Natural killer cell (primary cell): ENCODE measurements around the gene GALNTL6. TPM values are rescaled to one million over a fixed set of nuclear protein-coding genes. Genes with fewer than 3 reads are reported as not detected.

Source experiments
- ATAC-seq, 3 donors: fragments of 150-1000 bp in 2 of 3; fragments of 200-7000 bp in 1 of 3; cut with Tn5 transposase; 1 replicate in 1 of 3; 2 replicates in 2 of 3; pipeline ENCODE4 v1.10.0; 2021; ENCODE audit warnings: mild to moderate bottlenecking in 2 of 3, moderate library complexity in 2 of 3
- DNase-seq, 2 donors: peaks; one replicate each; pipeline versions ENCODE4 v3.0.0 to v3.0.0-alpha.2; 2013 to 2021; ENCODE audit warnings: mixed read lengths in 1 of 2
- H3K27ac ChIP-seq: one replicate; pipeline ENCODE4 v1.5.1; 2013; ENCODE audit warnings: mild to moderate bottlenecking, low read length
- H3K27me3 ChIP-seq: one replicate; pipeline ENCODE4 v1.6.1; 2013; ENCODE audit warnings: low read length; ENCODE audit not compliant: control insufficient read depth, insufficient read depth
- H3K36me3 ChIP-seq: one replicate; pipeline ENCODE4 v1.6.1; 2013; ENCODE audit warnings: low read length; ENCODE audit not compliant: control insufficient read depth, insufficient read depth
- H3K4me1 ChIP-seq: one replicate; pipeline ENCODE4 v1.6.1; 2013; ENCODE audit warnings: low read length; ENCODE audit not compliant: control insufficient read depth, insufficient read depth
- H3K4me3 ChIP-seq: one replicate; pipeline ENCODE4 v1.5.1; 2013; ENCODE audit warnings: low read length
- H3K9me3 ChIP-seq: one replicate; pipeline ENCODE4 v1.6.1; 2013; ENCODE audit warnings: low read length; ENCODE audit not compliant: control insufficient read depth, insufficient read depth
- H3K27ac Mint-ChIP-seq, 2 donors: one replicate each; pipeline ENCODE4 v1.8.0; 2022; ENCODE audit warnings: mild to moderate bottlenecking in 2 of 2, mixed read lengths in 2 of 2, moderate library complexity in 1 of 2
- H3K27me3 Mint-ChIP-seq, 2 donors: one replicate each; pipeline ENCODE4 v1.8.0; 2022; ENCODE audit warnings: low read depth in 2 of 2, mixed read lengths in 2 of 2
- H3K36me3 Mint-ChIP-seq: one replicate; pipeline ENCODE4 v1.8.0; 2022; ENCODE audit warnings: mixed read lengths
- H3K4me1 Mint-ChIP-seq, 2 donors: one replicate each; pipeline ENCODE4 v1.8.0; 2022; ENCODE audit warnings: mixed read lengths in 2 of 2
- H3K4me3 Mint-ChIP-seq: one replicate; pipeline ENCODE4 v1.8.0; 2022; ENCODE audit warnings: mild to moderate bottlenecking, moderate library complexity, mixed read lengths
- H3K9me3 Mint-ChIP-seq, 2 donors: one replicate each; pipeline ENCODE4 v1.8.0; 2022; ENCODE audit warnings: mixed read lengths in 2 of 2
- CTCF ChIP-seq: fragments of 200-600 bp; IDR thresholded peaks from one replicate; pipeline ENCODE4 v1.8.0; 2022; ENCODE audit warnings: antibody characterized with exemption
- WGBS: methylation state at CpG from one replicate; pipeline ENCODE4 v1.1.7; 2013; ENCODE audit warnings: missing lambda C conversion rate; ENCODE audit not compliant: insufficient coverage; 5-methylcytosine and 5-hydroxymethylcytosine counted together
- intact Hi-C: fragments of 100-400 bp; cut with micrococcal nuclease; formaldehyde crosslinking; loops from one replicate; pipeline ENCODE4 v1.14.2; 2022
- total RNA-seq, 4 donors: library from RNA; stranded (reverse); fragments of 120-200 nt in 1 of 4; gene quantifications; one replicate each; pipeline versions ENCODE4 v1.2.3 to v1.2.4, GENCODE V29; 2013 to 2022

The GALNTL6 gene
- total RNA-seq, 3 donors from 2014 or later (not counting 1 experiment from before 2014, with no cell fraction given), result not detected

- Histone ChIP-seq H3K27me3 (no peaks in the 10 kb centered on the region), H3K4me1 (no peaks in the 10 kb centered on the region), H3K36me3 (no peaks in the 10 kb centered on the region), H3K27ac (no peak overlapping the region), H3K4me3 (no peak overlapping the region), H3K9me3 (no peaks in the 10 kb centered on the region)
- no peak overlapping the region for H3K27ac Mint-ChIP-seq
- peaks cover 7% of the 10 kb centered on the region for H3K36me3 Mint-ChIP-seq
- no peak for ATAC-seq
- DNase-seq, result no peak
- no peaks in the 10 kb centered on the region for H3K27me3 Mint-ChIP-seq
- 100% methylated on average over 1 of the region's 1 CpG for WGBS
- peaks cover 13 to 16% of the 10 kb centered on the region in 2 donors for H3K9me3 Mint-ChIP-seq
- TF ChIP-seq CTCF, result no peak
- intact Hi-C loops, result no loop called here
- H3K4me3 Mint-ChIP-seq, result no peak overlapping the region
- H3K4me1 Mint-ChIP-seq, result no peaks in the 10 kb centered on the region
Measured at GRCh38 chr4:172305698-172306097, 492.5 kb downstream of the GALNTL6 start.

DNA sequence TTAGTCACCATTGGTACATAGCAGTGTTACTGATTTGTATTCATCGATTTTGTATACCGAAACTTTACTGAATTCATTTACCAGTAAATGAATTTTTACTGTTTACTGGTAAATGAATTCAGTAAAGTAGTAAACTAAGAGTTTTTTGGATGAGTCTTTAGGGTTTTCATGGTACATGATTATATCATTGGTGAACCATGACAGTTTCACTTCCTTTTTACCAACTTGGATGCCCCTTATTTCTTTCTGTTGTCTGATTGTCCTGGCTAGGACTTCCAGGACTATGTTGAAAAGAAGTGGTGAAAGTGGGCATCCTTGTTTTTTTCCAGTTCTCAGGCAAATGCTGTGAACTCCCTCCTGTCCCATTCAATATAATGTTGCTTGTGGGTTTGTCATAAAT lies 494.9 kb downstream of the GALNTL6 start:
- WGBS, result no CpG with 5 or more reads among the region's 2 CpGs
- Mint-ChIP-seq H3K4me1 (no peaks in the 10 kb centered on the region), H3K36me3 (no peaks in the 10 kb centered on the region), H3K4me3 (no peak overlapping the region), H3K9me3 (peaks cover 9% of the 10 kb centered on the region in 2 donors), H3K27me3 (no peaks in the 10 kb centered on the region), H3K27ac (no peak overlapping the region)
- Histone ChIP-seq H3K36me3 (no peaks in the 10 kb centered on the region), H3K27me3 (no peaks in the 10 kb centered on the region), H3K4me1 (no peaks in the 10 kb centered on the region), H3K4me3 (no peak overlapping the region), H3K27ac (no peak overlapping the region), H3K9me3 (no peaks in the 10 kb centered on the region)
- ATAC-seq (no peak), DNase-seq (no peak)
- no peak for TF ChIP-seq CTCF
- intact Hi-C loops, result no loop called here

DNA sequence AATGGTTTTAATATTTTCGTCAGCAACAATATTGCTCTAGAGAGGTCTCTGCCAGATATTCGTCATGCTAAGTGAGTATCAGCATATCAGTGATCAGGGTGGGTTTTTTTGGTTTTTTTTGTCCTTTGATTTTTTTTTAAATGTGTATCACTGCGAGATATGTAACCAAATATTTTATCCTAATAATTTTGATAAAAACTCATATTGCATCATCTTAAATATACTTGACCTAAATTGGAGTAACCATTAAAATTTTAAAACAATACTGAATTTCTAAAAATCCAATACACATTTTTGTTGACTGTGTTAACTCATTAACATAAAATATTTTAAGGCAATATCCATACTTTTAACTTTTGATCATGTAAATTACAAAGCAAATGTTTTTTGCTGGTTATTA lies 498.5 kb downstream of the GALNTL6 start:
- Mint-ChIP-seq H3K36me3 (no peaks in the 10 kb centered on the region), H3K4me3 (no peak overlapping the region), H3K9me3 (peaks cover 3 to 6% of the 10 kb centered on the region in 2 donors), H3K27ac (no peak overlapping the region), H3K4me1 (no peaks in the 10 kb centered on the region), H3K27me3 (no peaks in the 10 kb centered on the region)
- TF ChIP-seq CTCF, result no peak
- no peaks in the 10 kb centered on the region for H3K9me3 ChIP-seq
- no peak for DNase-seq
- H3K4me3 ChIP-seq, result no peak overlapping the region
- H3K27ac ChIP-seq, result no peak overlapping the region
- H3K36me3 ChIP-seq, result no peaks in the 10 kb centered on the region
- ATAC-seq, result no peak
- 56% methylated on average over 2 of the region's 3 CpGs for WGBS
- no peaks in the 10 kb centered on the region for H3K4me1 ChIP-seq
- H3K27me3 ChIP-seq, result no peaks in the 10 kb centered on the region
- intact Hi-C loops, result no loop called here

DNA sequence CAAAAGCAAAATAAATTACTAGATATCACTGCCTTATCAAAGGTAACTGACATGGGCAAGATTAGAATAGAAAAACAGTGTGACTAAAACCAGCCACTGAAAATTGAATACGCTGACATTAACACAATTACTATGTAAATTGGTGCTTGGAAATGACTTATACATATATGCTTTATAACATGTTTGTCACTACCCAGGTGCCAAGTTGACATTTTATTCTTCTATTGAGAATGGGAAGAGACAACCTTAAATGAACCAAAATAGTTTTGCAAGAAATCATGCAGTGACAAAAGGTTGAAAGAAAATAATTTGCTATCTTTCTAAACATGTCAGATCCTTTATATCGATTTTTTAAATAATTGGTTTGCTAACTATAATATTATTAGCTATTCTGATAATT lies 510.1 kb downstream of the GALNTL6 start:
- no peaks in the 10 kb centered on the region for H3K27me3 Mint-ChIP-seq
- no peaks in the 10 kb centered on the region for H3K36me3 ChIP-seq
- WGBS, result no CpG with 5 or more reads among the region's 2 CpGs
- no peak for DNase-seq
- H3K36me3 Mint-ChIP-seq, result peaks cover 19% of the 10 kb centered on the region
- no peak for TF ChIP-seq CTCF
- no peak overlapping the region for H3K27ac ChIP-seq
- ATAC-seq, result no peak
- no peak overlapping the region for H3K27ac Mint-ChIP-seq
- no peaks in the 10 kb centered on the region for H3K4me1 ChIP-seq
- intact Hi-C loops, result no loop called here
- H3K4me3 ChIP-seq, result no peak overlapping the region
- no peaks in the 10 kb centered on the region for H3K27me3 ChIP-seq
- no peaks in the 10 kb centered on the region for H3K4me1 Mint-ChIP-seq
- peaks cover 11 to 14% of the 10 kb centered on the region in 2 donors for H3K9me3 Mint-ChIP-seq
- no peak overlapping the region for H3K4me3 Mint-ChIP-seq
- no peaks in the 10 kb centered on the region for H3K9me3 ChIP-seq
